Dermis microvascular lymphatic vessel endothelial cell (primary cell): ENCODE data around the gene EPS8. TPM values are rescaled to one million over a fixed set of nuclear protein-coding genes. Genes with fewer than 3 reads are reported as not detected.

ENCODE experiments used
- DNase-seq, 2 donors: peaks; one replicate each; pipeline versions ENCODE4 v3.0.0 to v3.0.0-alpha.2; 2010; ENCODE audit warnings: low read depth in 2 of 2
- total RNA-seq: library from RNA; depleted of rRNA; stranded (reverse); fragments of >200 nt; gene quantifications from 2 replicates; pipeline ENCODE4 v1.2.1, GENCODE V29; 2014

The EPS8 gene
- total RNA-seq: 6.6 and 12.1 TPM in 2 replicates

- DNase-seq: peak; percentile 68 to 93
Measured at GRCh38 chr12:15789220-15790171, at the start of gene EPS8. Gene EPS8, minus strand, starts transcription at chr12:15789388. Its CDS starts 106,437 bp downstream, at chr12:15682951.

GRCh38 chr12:15837141-15837790 lies 48.1 kb upstream of the EPS8 start:
- no peak for DNase-seq

GRCh38 chr12:15834575-15834974 lies 45.4 kb upstream of the EPS8 start:
- no peak for DNase-seq

DNA sequence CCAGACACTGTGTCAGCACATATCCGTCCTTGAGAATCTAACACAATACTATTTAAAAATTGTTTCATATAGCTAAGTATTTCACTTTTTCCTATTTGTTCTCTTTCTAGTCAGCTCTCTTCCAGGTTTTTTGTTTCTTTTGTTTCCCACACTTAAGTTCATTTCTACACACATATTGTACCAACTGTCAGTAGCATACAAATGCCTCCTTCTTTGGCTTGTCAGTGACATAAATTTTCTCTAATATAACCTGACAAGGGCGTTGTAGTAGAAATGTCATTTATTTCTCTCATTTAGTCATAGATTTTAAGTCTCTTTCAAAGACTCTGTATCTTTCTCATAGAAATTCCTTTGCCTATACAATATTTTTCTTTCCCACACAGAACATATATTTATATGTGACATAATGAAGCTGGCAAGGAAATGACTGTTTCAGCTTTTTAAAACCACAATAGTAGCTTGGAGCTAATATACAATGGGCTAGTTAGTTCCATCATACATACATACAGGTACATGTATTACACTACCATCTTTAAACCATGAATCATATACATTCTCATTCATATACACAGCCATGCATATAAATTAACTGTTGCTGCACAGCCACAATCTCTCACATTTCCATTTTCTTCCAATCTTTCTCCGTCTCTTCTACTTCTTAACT lies 42.3 kb upstream of the EPS8 start:
- DNase-seq: no peak

GRCh38 chr12:15830538-15830937 lies 41.4 kb upstream of the EPS8 start:
- no peak for DNase-seq

GRCh38 chr12:15829949-15830348 lies 40.8 kb upstream of the EPS8 start:
- DNase-seq: no peak

GRCh38 chr12:15829255-15829654 lies 40.1 kb upstream of the EPS8 start:
- no peak for DNase-seq

DNA sequence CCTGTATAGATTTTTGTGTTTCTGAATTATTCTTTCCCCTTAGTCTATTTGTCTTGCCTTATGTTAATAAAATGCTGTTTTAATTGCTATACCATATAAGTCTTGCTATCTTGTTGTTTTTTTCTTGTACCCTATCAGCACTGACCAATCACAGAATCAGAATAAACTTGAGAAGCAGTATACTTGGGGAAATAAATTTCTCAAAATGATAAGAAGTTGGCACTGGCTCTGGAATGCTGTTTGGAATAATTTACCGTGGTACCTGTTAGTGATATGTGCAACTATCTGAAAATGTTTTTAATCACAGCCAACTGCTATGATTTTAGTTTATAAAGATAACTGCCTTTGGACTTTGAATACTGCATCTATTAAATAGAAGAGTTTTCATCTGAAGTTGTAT lies 37.9 kb upstream of the EPS8 start:
- DNase-seq: no peak

DNA sequence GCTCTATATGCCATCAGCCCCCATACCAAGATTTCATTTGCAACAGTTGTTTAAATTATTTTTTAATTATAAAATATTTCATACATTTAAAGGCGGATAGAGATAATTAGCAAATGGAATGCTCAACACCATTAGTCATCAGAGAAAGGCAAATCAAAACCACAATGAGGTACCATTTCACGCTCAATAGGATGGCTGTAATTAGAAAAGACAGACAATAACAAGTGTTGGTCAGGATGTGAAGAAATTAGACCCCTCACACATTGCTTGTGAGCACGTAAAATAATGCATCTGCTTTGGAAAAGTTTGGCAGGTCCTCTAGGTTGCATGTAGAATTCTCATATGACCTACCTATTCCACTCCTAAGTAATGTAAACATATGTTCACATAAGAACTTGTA lies 35.3 kb upstream of the EPS8 start:
- no peak for DNase-seq

- no peak for DNase-seq
Measured at GRCh38 chr12:15823360-15824128, 34.4 kb upstream of the EPS8 start.

DNA sequence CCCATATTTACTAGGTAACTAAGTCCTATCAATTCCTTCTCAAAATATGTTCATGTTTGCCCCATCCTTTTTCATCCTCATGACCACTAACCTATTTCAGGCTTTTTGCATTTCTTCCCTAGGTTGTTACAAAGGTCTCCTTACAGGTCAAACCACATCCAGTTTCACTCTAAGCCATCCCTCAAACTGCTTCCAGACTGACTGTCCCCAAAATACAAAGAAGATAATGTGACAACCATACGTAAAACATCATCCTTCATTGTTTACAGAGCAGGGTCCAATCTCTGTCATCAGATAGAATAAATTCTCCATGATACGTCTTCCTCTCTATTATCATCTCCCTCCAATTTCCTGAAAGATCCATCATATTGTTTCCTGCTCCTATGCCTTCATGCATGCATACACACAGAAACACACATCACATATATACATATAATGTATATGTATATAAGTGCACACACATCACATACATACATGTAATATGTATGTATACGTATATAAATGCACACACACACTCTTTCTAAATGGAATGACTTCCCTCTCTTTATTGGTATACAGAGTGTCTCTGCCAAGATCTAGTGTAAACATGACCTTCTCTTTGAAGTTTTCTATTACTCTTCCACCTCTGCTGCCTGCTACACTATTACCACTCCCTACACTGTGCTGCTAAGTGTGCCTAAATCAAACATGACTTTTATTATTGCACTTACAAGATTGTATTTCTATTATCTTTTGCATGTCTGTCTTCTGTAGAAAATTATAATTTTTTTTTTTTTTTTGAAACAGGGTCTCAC lies 30.7 kb upstream of the EPS8 start:
- no peak for DNase-seq

- DNase-seq: no peak
Measured at GRCh38 chr12:15818418-15818817, 29.2 kb upstream of the EPS8 start.

DNA sequence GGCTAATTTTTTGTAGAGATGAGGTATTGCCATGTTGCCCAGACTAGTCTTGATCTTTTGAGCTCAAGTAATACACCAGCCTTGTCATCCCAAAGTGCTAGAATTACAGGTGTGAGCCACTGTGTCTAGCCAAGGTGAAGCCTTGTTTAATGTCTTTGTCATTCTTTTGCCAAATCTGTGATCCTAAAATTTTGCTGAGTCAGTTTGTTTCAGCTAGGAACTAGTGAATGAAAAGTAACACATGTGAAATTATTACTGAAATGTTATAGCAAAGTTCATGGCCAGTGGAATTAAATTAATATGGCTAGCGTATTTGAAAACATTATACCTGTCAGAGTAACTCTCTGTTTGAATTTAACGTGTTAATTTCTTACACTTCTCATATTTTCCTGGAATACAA lies 26.5 kb upstream of the EPS8 start:
- DNase-seq: no peak

DNA sequence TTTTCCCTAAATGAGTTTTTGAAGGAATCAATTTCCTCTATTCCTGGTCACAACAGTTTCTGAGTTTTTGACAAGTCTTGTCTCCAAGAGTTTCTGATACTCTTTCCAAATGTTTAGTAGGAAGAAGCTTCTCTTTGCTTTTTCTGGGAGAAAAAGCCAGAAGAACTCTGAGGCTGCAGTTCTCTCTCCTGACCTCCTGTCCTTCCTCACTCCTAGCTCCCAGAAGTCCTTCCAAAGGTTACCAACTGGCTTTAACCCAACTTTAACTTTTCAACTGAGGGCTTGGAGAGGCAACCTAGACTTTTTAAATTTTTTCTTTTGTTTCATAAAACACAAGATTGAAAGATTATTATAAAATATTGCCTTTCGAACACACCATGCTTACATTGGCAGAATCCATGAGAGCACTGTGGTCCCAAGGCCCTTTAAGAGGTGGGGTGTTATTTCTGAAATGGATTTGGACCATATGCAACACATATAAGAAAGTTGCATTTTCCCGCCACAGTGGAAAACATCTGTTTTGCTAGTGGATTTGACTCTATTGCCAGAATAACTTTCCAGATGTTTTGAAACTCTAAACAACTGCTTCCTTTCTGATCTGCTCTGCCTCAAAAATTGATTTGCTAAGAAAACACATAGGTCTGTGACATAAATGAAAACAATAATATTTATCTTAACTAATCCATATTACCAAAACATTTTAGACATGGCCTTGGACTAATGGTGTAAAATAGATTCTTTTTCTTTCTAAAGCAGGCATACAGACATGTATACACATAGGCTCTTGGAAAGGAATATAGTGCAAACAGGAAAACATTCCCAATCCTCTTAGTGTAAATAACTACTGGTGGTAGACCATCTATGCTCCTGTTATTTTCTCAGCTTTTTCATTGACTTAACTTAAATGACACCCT lies 22.3 kb upstream of the EPS8 start:
- DNase-seq: no peak

GRCh38 chr12:15808652-15809051 lies 19.5 kb upstream of the EPS8 start:
- DNase-seq: no peak

DNA sequence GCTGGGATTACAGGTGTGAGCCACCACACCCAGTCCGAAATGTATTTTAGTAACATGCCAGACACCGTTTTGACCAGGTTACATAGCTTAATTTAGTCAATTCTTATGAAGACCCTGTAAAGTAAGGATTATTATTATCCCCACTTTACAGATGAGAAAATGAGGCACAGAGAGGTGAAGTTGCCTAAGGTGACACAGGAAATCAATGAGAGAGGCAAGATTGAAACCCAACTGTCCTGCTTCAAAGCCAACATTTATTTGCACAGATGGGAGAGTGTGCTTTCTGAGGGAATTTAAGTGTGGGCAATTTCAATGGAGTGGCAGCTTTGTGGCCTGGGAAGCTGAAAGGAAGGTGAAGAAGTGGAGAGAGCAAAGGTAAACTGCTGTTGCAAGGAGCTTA lies 19.1 kb upstream of the EPS8 start:
- no peak for DNase-seq

DNA sequence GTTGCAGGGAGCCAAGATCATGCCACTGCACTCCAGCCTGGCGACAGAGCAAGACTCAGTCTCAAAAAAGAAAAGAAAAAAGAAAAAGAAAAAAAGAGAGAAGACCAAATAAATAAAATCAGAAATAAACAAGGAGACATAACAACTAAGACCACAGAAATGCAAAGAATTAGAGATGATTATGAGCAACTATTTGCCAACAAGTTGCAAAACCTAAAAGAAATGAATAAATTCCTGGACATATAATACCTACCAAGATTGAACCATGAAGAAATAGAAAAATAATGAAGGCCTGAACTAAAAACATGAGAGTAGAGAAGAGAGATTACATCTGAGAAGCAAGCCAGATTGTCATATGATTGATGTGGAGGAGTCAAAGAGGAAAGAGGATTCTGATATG lies 17.6 kb upstream of the EPS8 start:
- DNase-seq: no peak

DNA sequence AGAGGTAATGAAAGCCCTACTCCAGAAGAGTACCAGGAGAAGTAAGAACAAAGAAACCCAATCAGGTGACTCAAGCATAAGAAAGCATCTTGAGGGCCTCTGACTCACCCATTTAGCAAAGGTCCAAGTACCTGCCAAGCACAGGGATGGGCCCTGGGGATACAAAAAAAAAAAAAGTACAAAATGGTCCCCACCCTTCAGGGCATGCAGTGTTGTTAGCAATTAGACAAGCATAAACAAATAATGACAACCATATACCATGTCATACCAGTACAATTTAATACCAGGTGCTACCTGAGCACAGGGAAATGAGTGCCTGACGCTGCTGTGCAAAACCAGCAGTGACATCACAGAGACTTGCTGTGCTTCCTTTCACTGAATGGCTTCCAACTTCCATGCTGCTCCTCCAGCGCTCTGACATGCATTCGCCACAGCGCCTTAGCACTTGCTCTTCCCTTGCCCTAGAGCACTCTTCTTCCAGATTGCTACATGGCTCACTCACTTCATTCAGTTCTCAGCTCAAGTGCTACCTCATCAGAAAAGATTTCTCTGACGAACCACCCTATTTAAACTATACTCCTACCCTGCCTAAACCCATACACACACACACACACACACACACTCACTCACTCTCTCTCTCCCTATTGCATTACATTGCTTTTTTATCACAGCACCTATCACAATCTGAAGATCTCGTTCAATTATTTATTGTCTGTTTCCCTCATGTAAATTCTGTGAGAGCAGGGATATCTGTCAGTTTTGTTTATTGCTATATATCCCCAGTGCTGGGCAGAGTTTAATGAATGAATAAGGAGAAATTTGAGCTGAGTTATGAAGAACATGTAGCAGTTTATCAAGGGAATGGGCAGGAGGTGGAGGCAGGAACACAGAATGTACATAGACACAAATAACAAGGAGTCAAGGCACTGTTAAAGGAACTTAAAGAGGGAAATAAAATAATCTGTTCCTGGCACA lies 12.9 kb upstream of the EPS8 start:
- DNase-seq: no peak
